GM18520 (cell line): ENCODE measurements around the gene CASKIN2.
"Not testable (repeated sequence)": the region's sequence is repeated elsewhere in the genome, so short reads cannot be mapped to it uniquely, and the experiment has no call there.

Experiments
- ATAC-seq: cut with Tn5 transposase; IDR thresholded peaks from one replicate; pipeline ENCODE4 v1.9.1; 2021; ENCODE audit not compliant: unreplicated experiment

Gene CASKIN2

GRCh38 chr17:75471207-75471606 is 44.1 kb downstream of the CASKIN2 start:
- no peak for ATAC-seq

- no peak for ATAC-seq
Observed at GRCh38 chr17:75468779-75469373, 46.5 kb downstream of the CASKIN2 start.

- ATAC-seq, result no peak
Observed at GRCh38 chr17:75468291-75468754, 47.0 kb downstream of the CASKIN2 start.

- no peak for ATAC-seq
Observed at GRCh38 chr17:75465039-75465438, 50.3 kb downstream of the CASKIN2 start.

DNA sequence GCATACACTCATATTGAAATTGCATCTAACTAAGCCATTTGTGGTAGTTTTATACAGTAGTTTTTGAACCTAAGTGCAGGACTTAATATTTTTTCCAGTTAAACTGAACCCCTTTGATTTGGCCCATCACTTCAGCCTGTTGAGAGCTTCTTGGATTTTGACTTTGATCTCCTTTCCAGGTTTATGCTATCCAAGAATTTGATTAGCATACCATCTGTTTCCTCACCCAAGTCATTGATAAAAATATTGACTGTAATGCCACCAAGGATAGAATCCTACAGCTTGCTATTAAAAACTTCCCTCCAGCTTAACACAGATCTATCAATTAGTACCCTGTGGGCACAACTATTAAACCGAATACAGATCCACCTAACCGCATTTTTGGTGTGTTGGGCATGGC is 51.7 kb downstream of the CASKIN2 start:
- no peak for ATAC-seq

DNA sequence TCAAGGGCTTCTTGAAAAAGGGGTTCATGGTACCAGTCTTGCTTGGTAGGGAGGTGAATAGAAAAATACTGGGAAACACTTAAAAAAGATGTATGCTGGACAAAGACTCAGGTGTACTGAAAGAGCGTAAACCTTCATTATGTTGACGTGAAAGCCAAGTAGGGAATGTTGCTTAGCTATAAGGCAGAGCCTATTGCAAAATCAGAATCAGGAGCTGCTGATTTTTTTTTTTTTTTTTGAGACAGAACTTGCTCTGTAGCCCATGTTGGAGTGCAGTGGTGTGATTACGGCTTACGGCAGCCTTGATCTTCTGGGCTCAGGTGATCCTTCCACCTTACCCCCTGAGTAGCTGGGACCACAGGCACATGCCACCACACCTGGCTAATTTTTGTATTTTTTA is 55.0 kb downstream of the CASKIN2 start:
- no peak for ATAC-seq

DNA sequence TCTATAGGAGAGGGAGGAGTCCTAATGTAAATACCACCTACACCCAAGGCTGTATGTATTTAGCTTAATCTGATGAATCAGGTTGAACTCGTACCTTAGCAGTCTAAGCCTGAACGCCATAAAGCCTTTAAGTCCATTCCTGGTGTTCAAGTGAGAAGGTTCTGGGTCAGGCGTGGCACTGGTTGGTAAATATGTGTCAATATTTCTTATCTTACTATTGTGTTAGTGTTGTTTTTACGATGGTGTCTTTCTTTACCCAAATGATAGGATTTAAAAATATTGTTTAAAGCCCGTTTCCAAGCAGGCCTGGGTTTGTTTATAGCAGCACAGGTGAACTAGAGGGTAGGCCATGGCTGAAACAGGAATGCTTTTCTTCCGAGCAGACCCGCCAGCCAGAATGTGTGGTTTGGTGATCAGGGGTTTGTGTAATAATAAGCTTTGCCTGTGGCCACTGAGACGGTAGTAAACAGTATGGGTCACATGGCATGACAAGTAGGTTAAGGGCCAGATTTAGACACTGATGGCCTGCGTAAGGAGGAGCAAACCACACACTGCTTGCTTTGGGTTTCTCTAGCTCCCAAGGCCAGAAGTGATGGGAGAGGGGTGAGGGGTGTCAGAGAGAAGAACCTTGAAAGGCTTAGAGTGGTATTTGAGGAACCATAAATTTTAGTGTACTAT is 55.6 kb downstream of the CASKIN2 start:
- ATAC-seq, result no peak

GRCh38 chr17:75459246-75459589 is 56.1 kb downstream of the CASKIN2 start:
- ATAC-seq, result no peak

DNA sequence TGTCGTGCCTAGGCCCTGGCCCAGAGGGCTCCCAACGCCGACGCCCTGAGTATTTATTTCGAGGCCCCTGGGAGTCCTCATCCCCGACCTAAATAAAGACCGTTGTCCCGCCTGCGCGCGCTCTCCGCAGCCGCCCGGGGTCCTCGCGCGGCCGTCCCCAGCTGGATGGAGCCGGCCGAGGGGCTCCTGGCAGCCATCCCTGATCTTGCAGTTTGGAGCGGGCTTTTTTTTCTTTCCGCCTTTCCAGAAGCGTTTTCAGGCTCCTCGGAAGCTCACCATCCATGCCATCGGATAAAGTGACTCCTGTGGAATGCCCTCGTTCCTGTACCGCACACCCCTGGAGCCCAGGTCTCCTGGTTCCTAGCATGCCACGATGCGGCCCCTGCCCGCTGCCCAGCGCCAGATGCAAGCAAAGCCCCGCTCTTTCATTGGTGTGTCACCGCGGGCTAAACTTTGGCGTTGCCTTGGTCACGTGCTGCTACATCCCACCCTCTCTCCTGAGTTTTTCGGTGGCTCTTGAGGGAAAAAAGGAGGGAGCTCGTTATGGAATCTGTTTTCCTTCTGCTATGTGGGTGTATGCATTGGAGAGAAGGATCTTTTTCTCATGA is 58.2 kb downstream of the CASKIN2 start:
- no peak for ATAC-seq

DNA sequence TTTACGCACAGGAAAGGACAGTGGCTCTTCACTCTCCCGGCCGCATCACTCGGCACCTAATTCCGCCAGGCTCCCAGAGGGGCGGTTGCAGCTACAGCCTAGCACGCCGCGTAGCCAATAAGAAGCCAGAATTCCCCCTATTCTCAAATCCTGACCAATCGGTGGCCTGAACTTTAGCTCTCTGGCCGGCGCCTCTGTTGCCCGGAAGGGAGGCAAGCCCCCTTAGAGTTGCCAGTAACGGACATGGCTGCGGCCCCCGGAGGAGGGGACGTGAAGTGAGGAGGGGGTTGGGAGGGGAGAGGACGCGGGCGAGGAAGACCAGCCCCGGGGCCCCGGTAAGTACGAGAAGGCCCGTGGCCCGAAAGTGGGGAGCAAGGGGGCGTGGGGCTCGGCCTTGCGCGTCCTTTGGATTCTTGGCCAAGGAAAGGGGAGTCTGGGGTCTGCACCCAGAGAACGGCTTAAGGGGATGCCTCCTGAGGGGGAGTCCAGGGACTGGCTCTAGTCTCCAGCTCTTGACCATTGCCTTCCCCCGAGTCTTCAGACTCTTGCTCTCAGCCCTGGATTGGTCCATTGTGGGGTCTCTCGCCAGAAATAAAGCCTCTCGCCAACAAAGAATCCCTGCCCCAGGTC is 58.8 kb downstream of the CASKIN2 start, which contains the start of gene TMEM94:
TSS of gene TMEM94 (plus strand) at position 219 of the 630 bp plus-strand sequence. CDS start 15,271 bp downstream, outside the sequence.
- ATAC-seq, result peak; percentile 94

- ATAC-seq, result no peak
Observed at GRCh38 chr17:75456039-75456416, 59.3 kb downstream of the CASKIN2 start.

- ATAC-seq, result not testable (repeated sequence)
Observed at GRCh38 chr17:75454672-75455071, 60.7 kb downstream of the CASKIN2 start.

- no peak for ATAC-seq
Observed at GRCh38 chr17:75454193-75454592, 61.1 kb downstream of the CASKIN2 start.

GRCh38 chr17:75450270-75450669 is 65.1 kb downstream of the CASKIN2 start:
- ATAC-seq, result no peak
